HPDE6-E6E7 (cell line): ENCODE results near the gene ADAMTS12.
"Not testable (repeated sequence)": the region's sequence is repeated elsewhere in the genome, so short reads cannot be mapped to it uniquely, and the experiment has no call there.

Experiments
- DNase-seq: peaks from one replicate; pipeline ENCODE4 v3.0.0; 2011; ENCODE audit warnings: missing footprints; ENCODE audit errors: extremely low spot score

The ADAMTS12 gene

DNA sequence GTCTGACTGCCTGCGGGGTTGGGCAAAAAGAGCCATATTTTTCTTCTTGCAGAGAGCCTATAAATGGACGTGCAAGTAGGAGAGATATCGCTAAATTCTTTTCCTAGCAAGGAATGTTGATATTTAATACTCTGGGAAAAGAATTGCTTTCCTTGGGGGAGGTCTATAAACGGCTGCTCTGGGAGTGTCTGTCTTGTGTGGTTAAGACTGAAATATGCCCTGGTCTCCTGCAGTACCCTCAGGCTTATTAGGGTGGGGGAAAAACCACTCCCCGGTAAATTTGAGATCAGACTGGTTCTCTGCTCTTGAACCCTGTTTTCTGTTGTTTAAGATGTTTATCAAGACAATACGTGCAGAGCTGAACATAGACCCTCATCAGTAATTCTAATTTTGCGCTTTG, 14.5 kb upstream of the ADAMTS12 start:
- not testable (repeated sequence) for DNase-seq

DNA sequence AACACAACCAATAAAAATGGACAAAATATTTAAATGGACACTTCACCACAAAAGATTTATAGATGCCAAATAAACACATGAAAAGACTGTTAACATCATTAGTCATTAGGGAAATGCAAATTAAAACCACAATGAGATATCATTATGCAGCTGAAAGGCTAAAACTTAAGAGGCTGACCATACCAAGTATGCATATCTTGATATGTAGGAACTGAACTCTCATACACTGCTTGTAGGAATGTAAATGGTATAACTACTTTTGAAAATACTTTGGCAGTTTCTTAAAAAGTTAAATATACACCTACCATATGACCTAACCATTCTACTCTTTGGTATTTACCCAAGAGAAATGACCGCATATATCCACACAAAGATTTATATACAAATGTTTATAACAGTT, 13.6 kb upstream of the ADAMTS12 start:
- no peak for DNase-seq

GRCh38 chr5:33903118-33903517, 11.3 kb upstream of the ADAMTS12 start:
- no peak for DNase-seq

- no peak for DNase-seq
These were observed 9.4 kb upstream of the ADAMTS12 start for GRCh38 chr5:33901156-33901555.

DNA sequence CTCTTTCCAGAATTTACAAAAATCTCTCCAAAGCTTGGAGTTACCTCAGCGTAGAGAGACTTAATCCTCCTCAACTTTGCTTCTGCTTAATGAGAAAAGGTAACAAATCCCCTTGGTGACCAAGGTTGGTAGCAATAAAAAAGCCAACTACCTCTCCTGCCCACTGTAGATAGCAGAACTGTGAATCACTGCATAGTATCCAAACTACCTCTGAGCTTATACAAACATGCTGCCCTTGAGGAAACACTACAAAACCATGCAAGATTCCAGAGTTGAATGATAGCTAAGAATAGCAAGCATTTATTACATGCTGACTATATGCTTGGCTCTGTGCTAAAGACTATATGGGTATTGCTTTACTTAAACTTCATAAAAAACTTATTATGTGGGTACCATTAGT, 2.8 kb upstream of the ADAMTS12 start:
- DNase-seq, result no peak

DNA sequence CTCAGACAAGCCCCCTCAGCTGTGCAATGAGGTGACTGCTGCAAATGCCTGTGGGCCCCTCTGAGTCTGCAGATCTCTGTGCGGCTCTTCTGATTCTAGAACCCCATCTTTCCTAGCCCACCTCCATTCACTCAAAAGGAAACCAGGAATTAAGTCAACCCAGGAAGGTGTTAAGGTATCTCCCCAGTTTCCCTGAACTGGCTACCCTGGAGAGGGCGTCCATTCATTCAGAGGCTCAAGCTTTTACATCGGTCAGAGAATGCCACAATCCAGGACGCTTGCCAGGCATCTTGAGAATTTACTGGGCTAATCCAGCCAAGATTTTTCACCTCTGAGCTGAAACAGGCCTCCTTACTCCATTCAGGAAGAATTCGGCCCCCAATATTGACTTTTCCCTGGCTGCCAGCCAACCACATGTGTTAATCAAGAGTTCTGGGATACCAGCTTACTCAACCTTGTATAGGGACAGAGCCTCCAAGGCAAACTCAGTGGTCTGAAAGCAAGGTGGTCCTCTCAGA, 889 bp upstream of the ADAMTS12 start:
- DNase-seq, result no peak

GRCh38 chr5:33891446-33891787, 373 bp downstream of the ADAMTS12 start:
- DNase-seq, result no peak

GRCh38 chr5:33890131-33891032, 1.4 kb downstream of the ADAMTS12 start:
- no peak for DNase-seq

DNA sequence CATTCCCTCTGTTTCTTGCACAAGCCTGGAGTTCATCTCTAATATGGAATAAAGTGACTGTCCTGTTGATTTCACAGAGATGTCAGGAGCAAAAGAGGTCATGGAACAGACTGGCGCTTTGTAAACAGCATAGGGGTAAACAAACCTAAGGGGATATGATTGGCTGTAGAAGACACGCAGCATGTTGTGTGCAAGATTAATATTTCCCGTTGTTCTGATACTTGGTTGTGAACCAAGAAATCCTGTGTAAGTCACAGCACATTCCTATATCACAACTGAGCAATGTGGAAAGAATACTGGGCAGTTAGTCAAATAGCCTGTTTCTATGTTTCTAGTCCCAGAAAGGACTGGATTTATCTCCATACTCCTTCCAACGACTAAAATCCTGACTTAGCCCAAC, 3.2 kb downstream of the ADAMTS12 start:
- DNase-seq, result no peak

- no peak for DNase-seq
These were observed 4.5 kb downstream of the ADAMTS12 start for GRCh38 chr5:33887268-33887667.

- DNase-seq, result no peak
These were observed 5.5 kb downstream of the ADAMTS12 start for GRCh38 chr5:33886283-33886682.

DNA sequence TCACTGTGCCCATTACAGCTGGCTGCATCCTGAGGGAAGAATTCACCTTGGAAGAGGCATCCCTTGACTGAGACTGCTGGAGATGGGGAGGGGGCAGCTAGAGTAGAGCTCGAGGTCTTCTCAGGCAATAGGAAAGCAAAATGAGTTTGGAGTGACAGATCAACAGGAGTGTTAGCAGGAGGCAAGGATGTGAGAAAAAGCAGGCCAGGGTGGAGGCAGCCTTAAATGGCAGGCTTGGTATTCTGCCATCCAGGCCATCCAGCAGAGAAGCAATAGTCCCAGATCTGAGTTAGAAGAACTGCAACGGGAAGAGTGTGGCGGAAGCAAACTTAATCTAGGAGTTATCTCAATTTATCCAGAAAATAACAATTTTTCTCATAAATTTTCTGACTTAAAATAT, 6.1 kb downstream of the ADAMTS12 start:
- DNase-seq, result no peak

- DNase-seq, result no peak
These were observed 8.3 kb downstream of the ADAMTS12 start for GRCh38 chr5:33883482-33883881.

DNA sequence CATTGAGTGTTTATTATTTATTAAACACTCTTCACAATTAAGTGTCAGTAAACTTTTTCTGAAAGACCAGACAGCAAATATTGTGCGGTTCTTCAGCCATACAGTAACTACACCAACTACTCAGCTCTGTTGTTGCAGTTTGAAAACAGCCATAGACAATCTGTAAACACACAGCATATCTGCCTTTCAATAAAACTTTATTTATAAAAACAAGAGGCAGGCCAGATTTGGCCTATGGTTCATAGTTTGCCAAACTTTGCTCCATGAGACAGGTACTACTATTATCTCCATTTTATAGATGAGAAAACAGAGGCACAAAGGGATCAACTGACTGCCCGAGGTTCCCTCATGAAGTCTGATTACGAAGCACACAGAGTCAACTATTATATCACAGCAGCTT, 11.5 kb downstream of the ADAMTS12 start:
- no peak for DNase-seq

DNA sequence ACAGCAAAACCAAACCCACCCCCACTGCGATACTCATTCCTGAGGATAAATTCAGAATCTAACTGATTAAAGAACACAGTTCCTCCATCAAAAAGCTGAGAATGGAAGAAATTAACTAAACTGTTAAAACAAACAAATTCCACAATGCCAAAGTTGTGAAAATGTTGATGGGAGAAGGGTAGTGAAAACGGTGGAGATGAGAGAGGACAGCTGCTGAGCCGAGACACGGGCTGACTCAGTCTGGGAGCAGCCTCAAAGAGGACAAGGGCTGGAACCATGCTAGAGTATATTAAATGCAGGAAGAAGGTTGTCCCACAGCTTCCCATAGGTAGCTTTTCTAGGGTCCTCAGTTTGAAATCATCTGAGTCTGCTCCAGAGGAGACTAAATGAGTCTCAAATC, 14.3 kb downstream of the ADAMTS12 start:
- DNase-seq, result no peak

DNA sequence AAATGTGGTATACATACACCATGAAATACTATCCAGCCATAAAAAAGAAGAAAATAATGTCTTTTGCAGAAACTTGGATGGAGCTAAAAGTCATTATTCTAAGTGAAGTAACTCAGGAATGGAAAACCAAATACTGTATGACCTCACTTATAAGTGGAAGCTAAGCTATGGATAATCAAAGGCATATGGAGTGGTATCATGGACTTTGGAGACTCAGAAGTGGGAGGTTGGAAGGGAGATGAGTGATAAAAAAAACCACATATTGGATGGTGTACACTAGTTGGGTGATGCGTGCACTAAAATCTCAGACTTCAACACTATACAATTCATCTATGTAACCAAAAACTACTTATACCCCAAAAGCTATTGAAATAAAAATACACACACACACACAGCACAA, 24.5 kb downstream of the ADAMTS12 start:
- no peak for DNase-seq

DNA sequence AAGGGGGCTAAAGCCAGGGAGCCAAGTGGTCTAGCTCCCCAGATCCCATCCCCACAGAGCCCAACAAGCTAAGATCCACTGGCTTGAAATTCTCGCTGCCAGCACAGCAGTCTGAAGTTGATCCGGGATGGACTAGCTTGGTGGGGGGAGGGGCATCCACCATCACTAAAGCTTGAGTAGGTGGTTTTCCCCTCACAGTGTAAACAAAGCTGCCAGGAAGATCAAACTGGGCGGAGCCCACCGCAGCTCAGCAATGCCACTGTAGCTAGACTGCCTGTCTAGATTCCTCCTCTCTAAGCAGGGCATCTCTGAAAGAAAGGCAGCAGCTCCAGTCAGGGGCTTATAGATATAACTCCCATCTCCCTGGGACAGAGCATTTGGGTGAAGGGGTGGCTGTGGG, 32.6 kb downstream of the ADAMTS12 start:
- DNase-seq, result not testable (repeated sequence)

DNA sequence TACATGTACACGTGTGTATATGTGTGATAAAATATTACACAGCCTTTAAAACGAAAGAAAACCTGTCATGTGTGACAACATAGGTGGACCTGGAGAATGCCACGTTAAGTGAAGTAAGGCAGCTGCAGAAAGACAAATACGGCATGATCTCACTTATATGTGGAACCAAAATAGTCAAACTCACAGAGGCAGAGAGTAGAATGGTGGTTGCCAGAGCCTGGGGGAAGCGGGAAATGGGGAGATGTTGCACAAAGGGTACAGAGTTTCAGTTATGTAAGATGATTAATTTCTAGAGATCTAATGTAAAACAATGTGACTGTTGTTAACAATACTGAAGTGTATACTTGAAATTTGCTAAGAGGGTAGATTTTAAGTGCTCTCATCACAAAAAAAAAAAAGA, 34.8 kb downstream of the ADAMTS12 start:
- no peak for DNase-seq

DNA sequence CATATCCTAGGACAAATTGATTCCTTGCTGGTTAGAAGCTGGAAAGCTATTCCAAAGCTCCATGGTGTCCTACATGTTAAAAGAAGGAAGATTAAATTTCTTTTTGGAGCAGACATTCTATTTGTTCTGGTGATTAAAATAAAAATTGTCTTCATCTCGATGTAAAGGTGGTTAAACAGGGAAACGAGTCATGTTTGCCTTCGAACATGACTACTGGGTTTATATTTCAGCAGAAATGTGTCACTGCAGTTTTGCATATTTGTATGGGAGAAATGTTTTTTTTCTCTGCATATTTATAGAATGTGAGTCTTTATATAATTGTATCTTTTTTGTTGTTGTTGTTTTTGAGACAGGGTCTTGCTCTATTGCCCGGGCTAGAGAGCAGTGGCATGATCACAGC, 36.4 kb downstream of the ADAMTS12 start:
- DNase-seq, result no peak

DNA sequence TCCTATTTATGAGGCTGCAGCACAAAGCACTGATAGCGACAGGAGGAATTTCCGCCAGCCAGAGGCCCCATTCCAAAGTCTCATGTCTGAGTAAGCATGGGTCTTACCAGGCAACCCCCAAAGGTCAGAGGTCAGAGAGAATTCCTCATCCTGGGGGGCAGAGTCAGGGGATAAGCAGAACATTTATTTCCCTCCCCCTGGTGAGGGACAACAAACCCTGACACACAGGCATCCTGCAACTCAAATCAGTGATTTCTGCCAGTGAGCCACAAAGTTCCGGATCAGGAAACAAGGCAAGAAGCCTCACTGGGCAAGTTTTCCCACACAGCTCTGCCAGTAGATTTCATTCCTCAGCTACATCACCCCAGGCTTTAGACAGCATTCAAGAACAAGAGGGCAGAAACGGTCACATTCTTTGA, 37.0 kb downstream of the ADAMTS12 start:
- DNase-seq, result no peak

DNA sequence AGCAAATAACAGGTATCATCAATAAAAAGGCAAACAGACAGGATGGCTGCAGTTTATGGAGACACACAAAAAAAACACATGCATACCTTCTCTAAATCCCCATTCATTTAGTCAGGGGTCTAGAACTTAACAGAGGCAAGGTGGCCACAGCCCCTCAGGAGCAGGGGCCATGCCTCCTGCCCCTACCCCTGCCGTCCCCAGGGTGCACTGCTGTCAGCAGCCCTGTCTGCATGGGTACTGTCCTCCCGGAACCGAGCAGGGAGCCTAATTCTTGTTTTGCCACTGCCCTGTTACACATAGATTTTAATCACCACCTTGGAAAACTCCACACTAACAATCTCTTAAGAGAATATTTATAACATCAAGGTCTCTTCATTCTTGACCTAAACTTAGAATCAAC, 39.0 kb downstream of the ADAMTS12 start:
- no peak for DNase-seq

DNA sequence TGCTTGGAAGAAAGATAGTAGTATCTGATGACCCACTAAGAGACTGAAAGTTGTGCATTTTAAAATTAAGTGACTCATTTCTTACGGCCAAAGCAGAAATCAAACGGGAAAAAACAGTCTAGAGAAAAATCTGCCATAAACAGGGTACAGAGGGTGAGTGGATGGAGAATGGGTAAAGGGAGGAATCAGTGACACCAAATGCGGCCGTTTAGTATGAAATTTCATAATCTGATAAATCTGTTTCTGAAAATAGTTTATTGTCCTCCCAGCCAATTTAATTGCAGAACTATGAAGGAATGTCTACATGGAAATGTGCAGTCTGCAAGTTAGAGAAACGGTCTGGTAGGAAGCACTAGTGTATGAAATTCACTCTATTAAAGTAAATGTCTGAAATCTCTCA, 39.5 kb downstream of the ADAMTS12 start:
- DNase-seq, result no peak

DNA sequence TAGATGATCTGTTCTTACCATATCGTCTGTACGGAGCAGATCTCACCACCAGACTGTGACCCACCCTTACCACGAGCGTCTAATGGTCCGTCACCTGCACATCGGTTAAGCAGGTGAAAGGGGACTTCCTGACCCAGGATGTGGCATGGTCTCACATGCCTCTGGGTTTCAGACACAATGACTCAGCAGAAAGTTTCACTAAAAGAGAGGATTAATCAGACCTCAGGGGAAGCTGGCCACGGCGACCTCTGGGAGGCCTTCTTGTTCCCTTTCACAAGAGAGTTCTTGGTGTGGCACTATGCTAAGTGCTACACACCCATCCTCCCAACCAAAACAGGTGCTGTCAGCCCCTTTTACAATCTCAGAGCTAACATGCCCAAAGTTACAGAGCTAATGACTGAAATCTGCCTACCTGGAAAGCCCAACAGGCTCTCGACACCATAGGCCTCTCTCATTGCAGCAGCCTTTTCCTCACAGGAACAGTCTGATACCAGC, 41.6 kb downstream of the ADAMTS12 start:
- no peak for DNase-seq

- no peak for DNase-seq
These were observed 43.2 kb downstream of the ADAMTS12 start for GRCh38 chr5:33848554-33848953.
